Astrocyte (in vitro differentiated cells and primary cell): ENCODE data around the gene SH3PXD2B.

ENCODE experiments used
- EZH2 ChIP-seq: IDR thresholded peaks from 2 replicates; pipeline ENCODE4 v1.6.1; 2012; ENCODE audit warnings: mild to moderate bottlenecking, low read length, inconsistent platforms; ENCODE audit not compliant: insufficient read depth
- TF ChIP-seq, protein P1 (sequence below): IDR thresholded peaks from 2 replicates; pipeline ENCODE4 v1.5.1; 2011; ENCODE audit warnings: low read depth, mild to moderate bottlenecking, inconsistent platforms, low read length, moderate library complexity; ENCODE audit not compliant: insufficient read depth

DNA sequence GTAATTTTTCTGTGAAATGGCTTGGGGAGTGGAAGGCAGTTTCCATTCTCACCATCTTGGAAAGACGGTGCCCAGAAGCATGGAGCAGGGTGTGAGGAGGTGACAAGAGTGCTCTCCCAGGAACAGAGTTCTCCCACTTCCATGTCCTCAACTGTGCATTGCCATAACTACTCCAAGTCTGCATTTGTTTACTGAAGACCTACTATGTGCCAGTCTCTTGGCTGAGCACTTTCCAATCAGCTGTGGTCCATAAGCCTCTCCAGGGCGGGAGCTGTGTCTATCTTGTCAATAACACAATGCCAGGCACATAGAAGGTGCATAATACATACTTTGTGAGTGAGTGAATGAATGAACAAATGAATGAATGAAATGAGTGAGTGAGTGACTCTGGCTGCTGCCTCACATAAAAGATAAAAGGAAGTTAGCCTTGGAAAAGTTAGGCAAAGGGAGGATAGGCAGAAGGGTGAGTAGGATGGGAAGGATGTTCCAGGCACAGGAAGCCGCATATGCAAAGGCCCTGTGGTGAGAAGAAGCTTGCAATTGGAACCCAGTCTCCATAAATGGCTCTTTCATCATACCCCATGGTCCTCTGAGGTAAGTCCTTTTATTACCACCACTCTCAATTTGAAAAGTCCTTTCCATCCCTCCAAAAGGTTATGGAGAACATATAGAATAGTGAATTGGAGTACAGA lies 31.3 kb upstream of the SH3PXD2B start:
- no peak for TF ChIP-seq EZH2
- TF ChIP-seq, protein P1, sequence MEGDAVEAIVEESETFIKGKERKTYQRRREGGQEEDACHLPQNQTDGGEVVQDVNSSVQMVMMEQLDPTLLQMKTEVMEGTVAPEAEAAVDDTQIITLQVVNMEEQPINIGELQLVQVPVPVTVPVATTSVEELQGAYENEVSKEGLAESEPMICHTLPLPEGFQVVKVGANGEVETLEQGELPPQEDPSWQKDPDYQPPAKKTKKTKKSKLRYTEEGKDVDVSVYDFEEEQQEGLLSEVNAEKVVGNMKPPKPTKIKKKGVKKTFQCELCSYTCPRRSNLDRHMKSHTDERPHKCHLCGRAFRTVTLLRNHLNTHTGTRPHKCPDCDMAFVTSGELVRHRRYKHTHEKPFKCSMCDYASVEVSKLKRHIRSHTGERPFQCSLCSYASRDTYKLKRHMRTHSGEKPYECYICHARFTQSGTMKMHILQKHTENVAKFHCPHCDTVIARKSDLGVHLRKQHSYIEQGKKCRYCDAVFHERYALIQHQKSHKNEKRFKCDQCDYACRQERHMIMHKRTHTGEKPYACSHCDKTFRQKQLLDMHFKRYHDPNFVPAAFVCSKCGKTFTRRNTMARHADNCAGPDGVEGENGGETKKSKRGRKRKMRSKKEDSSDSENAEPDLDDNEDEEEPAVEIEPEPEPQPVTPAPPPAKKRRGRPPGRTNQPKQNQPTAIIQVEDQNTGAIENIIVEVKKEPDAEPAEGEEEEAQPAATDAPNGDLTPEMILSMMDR, result no peak
